Measurements from ENCODE around the gene CDYL.

- TF ChIP-seq CTCF (IDR thresholded peaks at IDR 0.05) (no peak), POLR2A (IDR thresholded peaks at IDR 0.05) (no peak)
These were observed 198.0 kb downstream of the CDYL start for GRCh38 chr6:4973982-4974745.

Data from ovary (tissue), 3 donors.